ENCODE data around the gene DDX18.

The DDX18 gene

DNA sequence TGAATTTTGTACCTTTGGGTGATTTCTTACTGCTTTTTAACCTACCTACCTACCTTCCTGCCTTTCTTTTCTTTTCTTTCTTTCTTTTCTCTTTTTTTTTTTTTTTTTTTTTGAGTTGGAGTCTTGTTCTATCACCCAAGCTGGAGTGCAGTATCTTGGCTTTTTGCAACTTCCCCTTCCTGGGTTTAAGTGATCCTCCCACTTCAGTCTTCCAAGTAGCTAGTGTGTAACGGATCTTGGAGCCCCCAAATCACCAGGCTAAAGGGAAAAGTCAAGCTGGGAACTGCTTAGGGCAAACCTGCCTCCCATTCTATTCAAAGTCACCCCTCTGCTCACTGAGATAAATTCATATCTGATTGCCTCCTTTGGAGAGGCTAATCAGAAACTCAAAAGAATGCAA, 61.3 kb downstream of the DDX18 start:
- DNase-seq (ENCODE audit: low read depth) = no peak
- TF ChIP-seq, protein P1, sequence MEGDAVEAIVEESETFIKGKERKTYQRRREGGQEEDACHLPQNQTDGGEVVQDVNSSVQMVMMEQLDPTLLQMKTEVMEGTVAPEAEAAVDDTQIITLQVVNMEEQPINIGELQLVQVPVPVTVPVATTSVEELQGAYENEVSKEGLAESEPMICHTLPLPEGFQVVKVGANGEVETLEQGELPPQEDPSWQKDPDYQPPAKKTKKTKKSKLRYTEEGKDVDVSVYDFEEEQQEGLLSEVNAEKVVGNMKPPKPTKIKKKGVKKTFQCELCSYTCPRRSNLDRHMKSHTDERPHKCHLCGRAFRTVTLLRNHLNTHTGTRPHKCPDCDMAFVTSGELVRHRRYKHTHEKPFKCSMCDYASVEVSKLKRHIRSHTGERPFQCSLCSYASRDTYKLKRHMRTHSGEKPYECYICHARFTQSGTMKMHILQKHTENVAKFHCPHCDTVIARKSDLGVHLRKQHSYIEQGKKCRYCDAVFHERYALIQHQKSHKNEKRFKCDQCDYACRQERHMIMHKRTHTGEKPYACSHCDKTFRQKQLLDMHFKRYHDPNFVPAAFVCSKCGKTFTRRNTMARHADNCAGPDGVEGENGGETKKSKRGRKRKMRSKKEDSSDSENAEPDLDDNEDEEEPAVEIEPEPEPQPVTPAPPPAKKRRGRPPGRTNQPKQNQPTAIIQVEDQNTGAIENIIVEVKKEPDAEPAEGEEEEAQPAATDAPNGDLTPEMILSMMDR (IDR thresholded peaks at IDR 0.05; ENCODE audit: control insufficient read depth, insufficient read depth, low read depth, low read length, missing control alignments) = no peak
- no peak overlapping the region for H3K4me3 ChIP-seq (ENCODE audit: control insufficient read depth, low read depth, low read length)

GRCh38 chr2:117879003-117879402, 64.5 kb downstream of the DDX18 start:
- TF ChIP-seq, protein P1 (IDR thresholded peaks at IDR 0.05; ENCODE audit: control insufficient read depth, insufficient read depth, low read depth, low read length, missing control alignments) = no peak
- DNase-seq (ENCODE audit: low read depth) = no peak
- no peak overlapping the region for H3K4me3 ChIP-seq (ENCODE audit: control insufficient read depth, low read depth, low read length)

Measured in AG09309 (cell line).